Right kidney (tissue), 1 donor: ENCODE data around the gene TAP1.
A peak's percentile ranks its signal among the peaks of the same experiment; 100 is the strongest.

Source experiments
- DNase-seq: peaks from one replicate; pipeline ENCODE4 v3.0.0-alpha.2; 2016

TAP1 gene

DNA sequence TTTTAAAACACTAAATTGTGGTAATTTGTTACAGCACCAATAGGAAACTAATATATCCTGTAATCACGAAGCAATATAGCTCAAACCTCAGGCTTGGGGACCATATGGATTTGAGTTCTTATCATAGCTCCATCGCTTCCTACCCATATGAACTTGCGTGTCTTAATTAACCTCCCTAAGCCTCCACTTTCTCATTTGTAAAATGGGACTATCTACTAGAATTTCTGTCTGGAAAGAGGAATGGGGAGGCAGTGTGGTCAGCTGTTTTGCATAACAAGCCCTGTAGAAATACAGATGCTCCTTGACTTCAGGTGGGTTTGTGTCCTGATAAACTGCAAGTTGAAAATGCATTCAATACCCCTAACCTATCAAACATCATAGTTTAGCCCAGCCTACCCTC lies 53.8 kb downstream of the TAP1 start:
- DNase-seq = no peak

DNA sequence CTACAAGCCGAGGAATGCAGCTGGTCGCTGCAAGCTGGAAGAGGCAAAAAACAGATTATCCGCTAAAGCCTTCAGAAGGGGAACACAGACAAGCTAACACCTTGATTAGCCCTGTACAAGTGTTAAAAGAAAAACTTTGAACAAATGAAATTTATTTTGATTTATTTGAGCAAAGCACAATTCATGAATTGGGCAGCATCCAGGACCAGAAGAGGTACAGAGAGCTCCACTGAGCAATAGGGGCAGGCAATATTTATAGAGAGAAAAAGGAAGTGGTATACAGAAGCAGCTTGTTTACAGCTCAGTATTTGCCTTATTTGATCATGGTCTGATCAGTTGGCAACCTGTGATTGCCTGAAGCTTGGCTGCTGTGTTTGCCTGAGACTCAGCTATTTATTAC lies 54.3 kb downstream of the TAP1 start:
- no peak for DNase-seq

DNA sequence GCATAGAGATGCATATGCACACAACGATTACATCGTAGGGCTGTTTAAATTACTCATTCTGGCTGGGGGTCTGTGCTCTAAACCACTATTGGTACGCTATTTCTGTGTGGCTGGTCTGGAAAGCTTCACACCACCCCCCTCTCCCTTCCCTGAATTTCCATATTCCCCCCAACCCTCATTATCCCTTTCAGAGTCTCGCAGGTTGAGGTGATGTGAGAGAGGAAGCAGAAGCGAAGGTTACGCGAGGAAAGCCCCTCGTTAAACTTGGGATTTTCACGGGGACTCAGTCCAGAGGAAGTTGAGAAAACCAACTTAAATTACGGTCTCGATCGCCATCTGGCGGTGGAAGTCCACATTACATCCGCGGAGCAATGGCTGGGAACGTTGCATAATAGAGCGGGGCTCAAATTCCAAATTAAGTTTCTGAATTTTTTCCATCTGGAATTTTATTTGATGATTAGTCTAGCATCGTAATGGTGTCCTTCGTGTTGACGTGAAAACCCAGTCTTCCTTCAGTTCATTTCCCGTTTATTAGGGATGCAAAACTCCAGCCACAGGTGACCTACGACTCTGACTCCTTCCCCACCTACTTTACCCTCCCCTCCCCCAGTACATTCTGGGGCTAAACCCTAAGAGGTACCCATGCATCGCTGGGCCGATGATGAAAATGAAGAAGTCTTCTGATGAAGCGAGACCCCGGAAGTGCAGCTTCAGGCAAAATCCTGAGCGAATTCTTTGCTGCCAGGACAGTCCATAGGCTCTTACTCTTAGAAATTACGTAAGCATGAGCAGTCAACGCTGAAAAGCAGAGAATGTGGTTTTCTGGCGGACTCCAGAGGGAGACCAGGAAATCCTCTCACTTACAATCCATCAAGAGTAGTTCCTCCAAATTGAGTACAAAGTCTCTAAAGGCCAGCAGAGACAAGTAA lies 56.4 kb downstream of the TAP1 start:
- peak; percentile 57 for DNase-seq
